Keratinocyte (primary cell): Measurements from ENCODE around the gene ODF4. TPM values are rescaled to one million over a fixed set of nuclear protein-coding genes. Genes with fewer than 3 reads are reported as not detected.
"Not testable (repeated sequence)": the region's sequence is repeated elsewhere in the genome, so short reads cannot be mapped to it uniquely, and the experiment has no call there.

Experiments
- DNase-seq: peaks from one replicate; pipeline ENCODE4 v3.0.0-alpha.2; 2011; ENCODE audit warnings: low read depth, missing footprints, low spot score
- FAIRE-seq: peaks from 2 replicates; lab custom pipeline; 2011; peaks lifted over from hg19 to GRCh38; lab: Jason Lieb, UNC
- H2AFZ ChIP-seq: 2 replicates; pipeline ENCODE4 v1.6.0; 2012; ENCODE audit warnings: low read length, control low read depth, inconsistent platforms; ENCODE audit not compliant: control insufficient read depth
- H3K27ac ChIP-seq: 2 replicates; pipeline ENCODE4 v1.5.1; 2011; ENCODE audit warnings: low read length; ENCODE audit not compliant: control insufficient read depth, insufficient read depth
- H3K27me3 ChIP-seq: 3 replicates; pipeline ENCODE4 v1.6.0; 2011; ENCODE audit warnings: low read length; ENCODE audit not compliant: control insufficient read depth, insufficient read depth; ENCODE audit errors: extremely low read depth
- H3K36me3 ChIP-seq, 2 experiments: 2 replicates in 1 of 2; 3 replicates in 1 of 2; pipeline ENCODE4 v1.5.1; 2011; ENCODE audit warnings: low read length in 2 of 2, mild to moderate bottlenecking in 1 of 2; ENCODE audit not compliant: control insufficient read depth in 2 of 2, insufficient read depth in 2 of 2; ENCODE audit errors: extremely low read depth in 1 of 2
- H3K4me1 ChIP-seq: 3 replicates; pipeline ENCODE4 v1.5.1; 2011; ENCODE audit warnings: low read length; ENCODE audit not compliant: control insufficient read depth, insufficient read depth; ENCODE audit errors: extremely low read depth
- H3K4me2 ChIP-seq: 3 replicates; pipeline ENCODE4 v1.6.0; 2011; ENCODE audit warnings: low read depth, low read length; ENCODE audit not compliant: control insufficient read depth, insufficient read depth; ENCODE audit errors: extremely low read depth
- H3K4me3 ChIP-seq, 3 experiments: fragments of 200-600 bp in 1 of 3; sonication (generic) in 1 of 3; 2 replicates in 2 of 3; 3 replicates in 1 of 3; pipeline ENCODE4 v1.5.1; 2011 to 2016; ENCODE audit warnings: low read length in 3 of 3, mild to moderate bottlenecking in 3 of 3, control low read depth in 2 of 3, inconsistent platforms in 1 of 3, low read depth in 1 of 3, mixed read lengths in 1 of 3, mixed run types in 1 of 3, moderate library complexity in 1 of 3; ENCODE audit not compliant: control insufficient read depth in 2 of 3, insufficient read depth in 2 of 3; ENCODE audit errors: extremely low read depth in 1 of 3
- H3K79me2 ChIP-seq: 2 replicates; pipeline ENCODE4 v1.6.0; 2012; ENCODE audit warnings: low read length; ENCODE audit not compliant: control insufficient read depth, insufficient read depth
- H3K9ac ChIP-seq: 3 replicates; pipeline ENCODE4 v1.6.0; 2011; ENCODE audit warnings: low read length; ENCODE audit not compliant: control insufficient read depth, insufficient read depth; ENCODE audit errors: extremely low read depth
- H3K9me1 ChIP-seq: 3 replicates; pipeline ENCODE4 v1.6.0; 2011; ENCODE audit warnings: low read length; ENCODE audit not compliant: control insufficient read depth, insufficient read depth; ENCODE audit errors: extremely low read depth
- H3K9me3 ChIP-seq: 2 replicates; pipeline ENCODE4 v1.5.1; 2012; ENCODE audit warnings: low read depth, low read length; ENCODE audit not compliant: control insufficient read depth
- H4K20me1 ChIP-seq: 3 replicates; pipeline ENCODE4 v1.6.0; 2011; ENCODE audit warnings: low read length; ENCODE audit not compliant: control insufficient read depth, insufficient read depth; ENCODE audit errors: extremely low read depth
- CTCF ChIP-seq, 3 experiments: IDR thresholded peaks in 1 of 3; conservative IDR thresholded peaks in 1 of 3; optimal IDR thresholded peaks in 1 of 3; 2 replicates in 2 of 3; 3 replicates in 1 of 3; pipeline versions ENCODE3 to v1.5.1; 2011; ENCODE audit warnings: low read length in 3 of 3, mild to moderate bottlenecking in 3 of 3, moderate library complexity in 2 of 3, control low read depth in 1 of 3, inconsistent platforms in 1 of 3; ENCODE audit not compliant: insufficient read depth in 2 of 3; ENCODE audit errors: extremely low read depth in 1 of 3
- EZH2 ChIP-seq: IDR thresholded peaks from one replicate; pipeline ENCODE4 v1.6.1; 2012; ENCODE audit warnings: inconsistent platforms, mild to moderate bottlenecking, low read length, moderate library complexity
- dilution Hi-C: fragments of 300-500 bp; cut with MboI; formaldehyde crosslinking; loops from one replicate; pipeline ENCODE4 v1.7.0; 2020; ENCODE audit warnings: low sequenced_read_pairs; ENCODE audit not compliant: extremely low pct_ligation_motif_present
- polyA plus RNA-seq, 5 experiments: library from polyadenylated mRNA; depleted of rRNA in 3 of 5; stranded (reverse) in 3 of 5; stranded (forward) in 1 of 5; unstranded in 1 of 5; fragments of >200 nt; gene quantifications; 1 replicate in 1 of 5; 2 replicates in 3 of 5; 3 replicates in 1 of 5; pipeline versions ENCODE4 v1.2.1 to v1.2.3, GENCODE V29; 2011 to 2012; ENCODE audit warnings: missing spikeins in 2 of 5, low read depth in 1 of 5, low replicate concordance in 1 of 5

ODF4 gene
- polyA plus RNA-seq, 1 donor (not counting 4 experiments of a cell fraction or from before 2014, with no cell fraction given) = not detected

GRCh38 chr17:8345951-8346665, 6.5 kb downstream of the ODF4 start:
- no peak for FAIRE-seq

GRCh38 chr17:8347001-8347400, 7.4 kb downstream of the ODF4 start:
- H3K79me2 ChIP-seq, H3K4me1 ChIP-seq, H3K27ac ChIP-seq, H3K9ac ChIP-seq, dilution Hi-C loops, DNase-seq, H3K9me1 ChIP-seq, H3K4me3 ChIP-seq, H4K20me1 ChIP-seq, H3K9me3 ChIP-seq, H3K4me2 ChIP-seq, FAIRE-seq, H3K36me3 ChIP-seq, H2AFZ ChIP-seq: not testable (repeated sequence)
- peaks cover 10% of the 10 kb centered on the region for H3K27me3 ChIP-seq

More at GRCh38 chr17:8345951-8346665, 6.5 kb downstream of the ODF4 start:
- H3K9me1 ChIP-seq = no peaks in the 10 kb centered on the region
- no peak for DNase-seq
- H3K4me2 ChIP-seq = no peak overlapping the region
- no peaks in the 10 kb centered on the region for H3K36me3 ChIP-seq
- H3K9ac ChIP-seq = no peak overlapping the region
- H4K20me1 ChIP-seq = no peaks in the 10 kb centered on the region
- no peaks in the 10 kb centered on the region for H3K79me2 ChIP-seq
- no peak overlapping the region for H2AFZ ChIP-seq
- H3K27ac ChIP-seq = no peak overlapping the region
- no peaks in the 10 kb centered on the region for H3K9me3 ChIP-seq
- peaks cover 10% of the 10 kb centered on the region for H3K27me3 ChIP-seq
- no peak for TF ChIP-seq EZH2
- no peaks in the 10 kb centered on the region for H3K4me1 ChIP-seq
- H3K4me3 ChIP-seq = no peak overlapping the region
- dilution Hi-C loops = no loop called here

GRCh38 chr17:8350339-8350738, 10.7 kb downstream of the ODF4 start:
- Histone ChIP-seq H3K9me1 (no peaks in the 10 kb centered on the region), H4K20me1 (no peaks in the 10 kb centered on the region), H3K9me3 (no peaks in the 10 kb centered on the region), H3K27me3 (peaks cover 5% of the 10 kb centered on the region), H3K9ac (no peak overlapping the region), H3K4me2 (no peak overlapping the region), H3K4me1 (no peaks in the 10 kb centered on the region), H3K4me3 (no peak overlapping the region), H3K27ac (no peak overlapping the region), H2AFZ (no peak overlapping the region), H3K36me3 (no peaks in the 10 kb centered on the region), H3K79me2 (no peaks in the 10 kb centered on the region)
- dilution Hi-C loops = no loop called here
- no peak for TF ChIP-seq EZH2
- no peak for TF ChIP-seq CTCF (optimal IDR thresholded peaks at IDR 0.05 in 1 of 3, IDR thresholded peaks at IDR 0.05 in 1 of 3, conservative IDR thresholded peaks at IDR 0.05 in 1 of 3; ENCODE audit: extremely low read depth in 1 of 3, insufficient read depth in 2 of 3, low read length in 3 of 3)
- DNase-seq (no peak), FAIRE-seq (no peak)
